HG03558 (cell line): ENCODE results near the gene PPP2R5C.
A peak's percentile ranks its signal among the peaks of the same experiment; 100 is the strongest.

Experiments used
- ATAC-seq: cut with Tn5 transposase; IDR thresholded peaks from one replicate; pipeline ENCODE4 v1.9.1; 2021; ENCODE audit warnings: moderate number of reproducible peaks; ENCODE audit not compliant: unreplicated experiment; ENCODE audit errors: extremely low read depth

PPP2R5C gene

DNA sequence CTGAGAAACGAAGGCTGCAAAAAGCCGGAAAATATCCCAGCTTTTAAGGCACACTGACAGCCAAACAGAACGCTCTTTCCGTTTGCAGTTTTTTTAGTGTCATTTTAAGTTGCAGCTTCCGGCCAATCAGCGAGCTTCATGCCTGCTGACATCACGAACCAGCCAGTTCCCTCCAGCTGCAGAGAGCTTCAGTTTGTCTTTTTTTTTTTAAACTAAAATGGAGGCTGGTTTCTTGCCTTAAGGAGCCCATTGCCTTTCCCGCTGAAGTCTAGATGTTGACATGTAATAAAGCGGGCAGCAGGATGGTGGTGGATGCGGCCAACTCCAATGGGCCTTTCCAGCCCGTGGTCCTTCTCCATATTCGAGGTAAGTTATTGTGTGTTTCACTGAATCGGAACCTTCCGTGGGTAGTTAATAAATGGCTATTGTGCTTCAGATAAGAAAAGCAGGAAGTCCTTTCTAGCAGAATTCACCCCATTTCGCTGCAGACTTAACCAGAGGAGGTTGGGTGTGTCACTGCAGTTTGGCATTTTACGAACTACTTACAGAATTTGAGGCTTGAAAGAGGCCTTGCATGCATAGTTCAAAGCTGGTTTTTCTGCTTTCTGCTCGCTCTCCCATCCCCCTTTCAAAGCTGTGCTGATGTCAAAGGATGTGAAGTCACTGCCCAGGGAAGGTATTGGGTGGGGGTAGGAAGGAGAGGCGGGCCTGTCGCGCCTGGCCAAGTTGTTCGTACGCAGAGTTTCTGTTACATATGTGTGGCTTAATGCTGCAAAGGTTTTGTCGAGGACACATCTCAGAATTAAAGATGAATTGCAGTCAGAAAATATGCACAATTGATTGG, 48.4 kb downstream of the PPP2R5C start:
- ATAC-seq = peak; percentile 61

DNA sequence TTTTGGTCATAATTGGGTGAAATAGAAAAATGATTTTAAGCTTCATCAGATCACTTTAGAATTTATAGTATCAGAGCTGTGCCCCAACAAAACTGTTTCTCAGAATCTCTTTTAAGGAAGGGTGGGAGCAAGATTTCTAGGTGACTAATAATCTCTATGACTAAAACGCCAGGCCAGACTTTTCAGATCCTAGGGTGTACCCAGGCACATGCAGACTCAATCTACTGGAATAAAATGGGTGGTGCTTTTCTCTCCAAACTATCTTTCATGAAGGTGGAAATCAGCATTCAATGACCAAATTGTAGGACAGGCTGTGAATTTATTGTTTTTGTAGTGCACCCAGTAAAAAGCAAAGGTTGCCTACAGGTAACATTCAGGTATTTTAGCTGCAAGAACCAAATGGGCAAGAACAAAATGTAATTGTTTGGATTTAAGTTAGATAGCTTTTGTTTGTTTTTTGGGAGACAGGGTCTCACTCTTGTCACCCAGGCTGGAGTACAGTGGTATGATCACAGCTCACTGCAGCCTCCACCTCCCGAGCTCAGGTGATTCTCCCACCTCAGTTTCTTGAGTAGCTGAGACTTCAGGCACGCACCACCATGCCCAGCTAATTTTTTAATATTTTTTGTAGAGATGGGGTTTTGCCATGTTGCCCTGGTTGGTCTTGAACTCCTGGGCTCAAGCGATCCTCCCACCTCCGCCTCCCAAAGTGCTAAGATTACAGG, 49.5 kb downstream of the PPP2R5C start:
- no peak for ATAC-seq

DNA sequence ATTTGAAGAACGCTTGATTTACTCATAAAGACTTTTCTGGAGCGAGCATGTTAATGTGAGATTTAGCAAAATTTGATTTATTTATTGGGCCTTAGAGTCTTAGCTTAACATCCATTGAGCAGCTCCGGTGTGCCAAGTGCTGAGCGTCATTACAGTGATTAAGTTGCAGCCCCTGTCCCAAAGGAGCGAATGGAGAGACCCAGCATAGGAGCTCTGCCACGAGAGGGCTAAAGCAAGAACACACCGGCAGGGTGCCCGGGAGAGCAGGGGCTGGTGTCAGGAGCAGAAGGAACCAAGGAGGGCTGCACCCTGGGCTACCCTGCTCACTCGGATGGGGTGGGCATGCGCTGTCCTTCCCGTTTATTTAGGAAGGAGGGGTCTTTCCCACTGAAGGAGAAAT, 50.6 kb downstream of the PPP2R5C start:
- ATAC-seq = no peak

DNA sequence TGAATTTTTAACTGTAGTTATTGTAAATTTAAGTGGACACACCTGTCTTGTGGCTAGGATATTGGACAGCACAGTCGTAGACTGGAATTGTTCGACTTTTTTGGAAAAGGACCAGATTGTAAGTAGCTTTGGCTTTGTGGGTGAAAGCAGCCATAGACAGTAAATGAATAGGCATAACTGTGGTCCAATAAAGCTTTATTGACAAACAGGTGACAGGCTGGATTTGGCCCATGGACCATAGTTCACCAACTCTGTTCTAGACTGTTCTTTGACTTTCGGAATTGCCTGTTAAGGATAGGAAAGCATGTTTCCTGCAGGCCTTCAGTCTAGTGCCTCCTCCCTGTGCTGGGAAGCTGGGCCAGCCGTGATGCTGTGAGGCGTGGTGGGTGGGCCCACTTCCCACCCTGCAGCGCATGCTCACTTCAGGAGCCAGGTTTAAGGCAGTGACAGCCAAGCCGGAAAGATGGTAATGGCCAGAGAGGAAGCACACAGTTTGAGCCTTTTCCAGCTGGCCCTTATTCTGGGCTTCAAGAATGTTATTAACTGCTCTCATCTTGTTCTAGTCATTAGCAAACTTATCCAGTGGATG, 51.8 kb downstream of the PPP2R5C start:
- ATAC-seq = no peak

DNA sequence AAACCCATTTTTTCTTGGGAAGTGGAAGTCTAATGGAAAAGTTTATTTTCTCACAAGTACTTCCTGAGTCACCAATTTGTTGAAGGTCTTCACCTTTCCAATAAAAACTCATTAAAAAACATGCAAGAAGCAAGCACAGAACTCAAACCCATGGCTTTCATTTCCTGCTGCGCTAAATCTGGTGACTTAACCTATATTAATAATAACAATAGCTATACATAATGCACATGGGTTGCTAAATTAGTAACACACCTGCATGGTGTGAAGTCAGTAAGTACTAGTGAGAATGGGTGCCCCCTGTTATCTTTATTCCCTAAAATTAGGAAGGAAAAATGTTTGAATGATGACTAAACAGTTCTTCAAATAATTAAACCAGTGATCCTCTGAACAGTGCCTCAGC, 52.3 kb downstream of the PPP2R5C start:
- ATAC-seq = no peak

DNA sequence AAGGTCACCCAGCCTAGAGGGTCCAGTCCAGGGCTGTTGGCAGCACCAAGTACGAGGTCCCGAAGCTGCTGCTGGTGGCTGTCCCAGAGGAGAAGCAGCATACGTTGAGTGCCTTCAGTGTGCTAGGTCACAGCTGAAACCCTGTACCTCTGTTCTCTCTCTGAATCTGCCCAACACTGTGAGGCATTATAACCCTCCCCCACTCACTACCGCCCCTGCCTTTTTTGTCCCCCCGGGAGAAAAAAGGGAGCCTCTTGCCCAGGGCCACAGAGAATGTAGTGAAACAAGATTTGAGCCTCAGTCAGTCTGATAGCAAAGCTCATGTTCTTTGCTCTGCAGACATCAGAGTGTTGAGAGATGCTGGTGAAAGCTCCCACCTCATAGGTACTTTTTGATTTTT, 53.4 kb downstream of the PPP2R5C start:
- ATAC-seq = no peak

DNA sequence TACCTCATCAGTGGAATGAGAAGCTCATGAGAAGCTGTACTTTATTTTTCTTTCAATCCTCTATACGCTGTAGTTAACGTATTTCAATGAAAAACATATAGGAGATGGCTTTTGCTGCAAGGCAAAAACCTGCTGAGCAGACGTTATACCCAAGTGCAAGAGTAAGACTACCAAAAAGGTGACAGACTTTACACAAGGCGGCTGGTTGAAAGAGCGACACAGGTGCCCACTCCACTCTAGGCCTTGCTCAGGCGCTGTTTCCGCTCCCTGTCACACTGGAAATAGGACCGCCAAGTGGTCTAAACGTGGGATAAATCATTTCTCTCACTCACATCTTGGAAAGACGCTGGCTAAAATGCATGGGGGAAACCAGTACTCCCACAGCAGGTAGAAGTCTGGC, 54.5 kb downstream of the PPP2R5C start:
- ATAC-seq = no peak

DNA sequence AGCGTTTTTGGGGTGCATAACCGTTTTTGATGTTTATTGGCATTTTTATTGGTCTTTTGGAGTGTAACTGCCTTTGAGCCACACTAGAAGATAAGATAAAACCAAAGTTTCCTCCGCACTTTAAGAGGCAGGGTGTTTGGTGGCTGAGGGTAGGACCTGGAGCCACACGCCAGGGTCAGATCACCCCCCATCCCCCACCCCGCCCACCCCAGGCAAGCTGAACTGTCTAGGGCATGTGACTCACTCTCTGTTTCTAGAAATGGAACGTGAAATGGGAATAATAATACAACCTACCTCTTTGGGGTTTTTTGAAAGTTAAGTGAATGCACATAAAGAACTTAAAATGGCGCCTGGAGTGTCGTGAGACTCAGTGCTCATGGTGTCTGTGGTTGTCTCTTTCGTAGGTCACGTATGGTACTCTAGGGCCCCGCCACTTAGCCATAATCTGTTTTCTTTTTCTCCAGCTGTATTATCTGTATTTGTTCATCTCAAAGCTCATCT, 56.0 kb downstream of the PPP2R5C start:
- ATAC-seq = no peak

DNA sequence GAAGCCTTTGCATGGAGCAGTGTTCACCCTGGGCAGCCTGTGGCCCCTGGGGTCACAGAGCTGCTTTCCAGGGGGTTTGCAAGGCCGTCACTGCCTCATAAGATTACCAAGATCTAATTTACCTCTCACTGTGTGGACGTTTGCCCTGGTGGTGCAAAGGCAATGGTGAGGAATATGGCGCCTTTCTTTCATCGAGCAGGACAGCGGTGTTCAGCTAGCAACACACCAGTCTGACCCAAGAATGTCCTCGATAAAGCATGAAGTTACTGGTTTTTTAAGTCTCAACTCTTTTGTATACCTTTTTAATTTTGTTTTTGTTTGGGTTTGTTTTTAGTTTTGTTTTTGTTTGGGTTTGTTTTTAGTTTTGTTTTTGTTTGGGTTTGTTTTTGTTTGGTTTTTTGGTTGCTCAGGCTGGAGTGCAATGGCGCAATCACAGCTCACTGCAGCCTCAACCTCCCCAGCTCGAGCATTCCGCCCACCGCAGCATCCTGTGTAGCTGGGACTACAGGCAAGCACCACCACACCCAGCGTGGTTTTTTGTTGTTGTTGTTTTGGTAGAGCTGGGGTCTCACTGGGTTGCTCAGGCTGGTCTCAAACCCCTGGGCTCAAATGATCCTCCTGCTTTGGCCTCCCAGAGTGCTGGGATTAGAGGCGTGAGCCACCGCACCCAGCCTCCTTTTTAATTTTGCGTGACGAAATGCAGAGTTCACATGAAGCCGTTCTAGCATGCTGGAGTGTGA, 57.9 kb downstream of the PPP2R5C start:
- ATAC-seq = no peak

DNA sequence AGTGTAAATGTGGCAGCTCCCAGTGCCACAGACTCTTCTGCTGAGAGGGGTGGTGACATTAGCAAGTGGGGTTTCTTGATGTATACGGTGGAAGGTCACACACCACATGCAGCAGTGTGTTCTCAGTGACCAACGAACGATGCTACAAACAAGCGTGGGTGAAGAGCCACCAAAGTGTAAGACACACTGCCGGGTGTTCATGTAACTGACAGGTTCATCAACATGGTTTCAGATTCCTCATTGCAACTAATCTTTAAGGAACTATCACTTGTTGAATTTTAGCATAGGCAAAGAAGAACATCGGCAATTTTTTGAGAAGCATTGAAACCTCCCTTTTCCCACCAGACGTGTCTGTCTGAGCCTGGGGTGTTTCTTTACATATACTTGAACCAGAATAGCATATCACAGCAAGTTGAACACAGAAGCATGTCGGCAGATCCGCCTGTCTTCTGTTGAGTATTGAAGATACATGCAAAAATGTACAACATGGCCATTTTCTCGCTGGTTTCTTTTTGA, 58.8 kb downstream of the PPP2R5C start:
- ATAC-seq = no peak

DNA sequence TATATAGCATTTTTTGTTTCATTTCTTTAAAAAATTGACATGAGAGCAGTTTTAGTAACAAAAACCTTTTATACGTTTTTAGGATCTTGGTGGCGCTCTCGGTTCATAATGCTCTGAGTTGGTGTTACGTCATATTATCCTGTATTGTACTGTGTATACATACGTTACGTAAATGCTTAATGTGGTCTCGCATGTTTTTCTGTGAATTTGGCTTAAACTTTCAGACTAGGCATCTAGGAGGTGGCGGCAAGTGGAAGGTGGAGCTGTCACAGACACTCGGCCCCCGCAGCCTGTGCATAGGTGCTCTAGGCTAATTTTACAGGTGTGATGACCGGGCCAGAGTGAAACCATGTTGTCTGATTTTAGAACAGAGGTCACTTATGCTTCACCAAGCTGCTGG, 60.0 kb downstream of the PPP2R5C start:
- ATAC-seq = no peak

DNA sequence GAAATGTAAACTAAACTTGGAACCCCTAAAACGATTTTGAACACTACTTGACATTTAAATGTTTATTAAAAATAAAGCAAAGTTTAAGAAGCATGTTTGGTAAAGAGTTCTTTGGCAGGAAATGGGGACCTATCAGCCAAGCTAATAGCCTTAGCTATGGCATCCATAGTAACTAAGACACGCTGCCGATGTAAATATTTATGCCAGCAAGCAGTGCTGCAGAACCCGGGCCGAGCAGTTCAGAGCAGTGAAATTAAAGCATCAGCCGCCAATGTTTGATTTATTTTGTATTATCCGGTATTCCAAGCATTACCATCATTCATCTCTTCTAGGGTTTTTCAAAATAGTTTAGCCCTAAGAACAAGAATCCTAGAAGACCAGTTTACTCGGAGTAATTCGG, 61.6 kb downstream of the PPP2R5C start:
- ATAC-seq = no peak

DNA sequence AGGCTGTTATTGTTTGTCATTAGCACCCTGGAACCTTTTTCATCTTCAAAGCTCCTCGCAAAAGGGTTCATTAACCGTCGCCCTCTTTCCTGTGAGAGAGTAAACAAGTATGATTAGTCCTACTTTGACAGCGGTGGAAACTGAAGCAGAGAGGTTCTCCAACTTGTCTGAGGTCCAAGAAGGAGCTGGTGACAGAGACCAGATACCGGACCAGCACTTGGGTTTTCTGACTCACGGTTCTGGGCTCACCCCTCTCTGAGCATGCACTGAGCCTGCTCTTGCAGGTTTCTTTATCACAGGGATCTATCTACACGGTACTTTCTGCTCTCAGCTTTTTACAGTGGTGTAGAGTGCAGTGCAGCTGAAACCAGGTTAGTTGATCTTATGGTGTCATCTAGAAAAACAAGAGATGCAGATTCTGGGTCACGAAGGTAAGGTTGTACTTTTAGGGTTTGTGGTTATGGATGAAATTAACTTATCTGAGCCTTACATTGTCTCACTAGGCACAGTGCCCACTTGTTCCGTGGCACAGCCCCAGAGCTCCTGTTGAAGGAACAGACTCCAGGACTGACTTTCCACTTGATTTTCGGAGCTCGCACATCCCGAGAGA, 62.1 kb downstream of the PPP2R5C start:
- peak; percentile 38 for ATAC-seq

DNA sequence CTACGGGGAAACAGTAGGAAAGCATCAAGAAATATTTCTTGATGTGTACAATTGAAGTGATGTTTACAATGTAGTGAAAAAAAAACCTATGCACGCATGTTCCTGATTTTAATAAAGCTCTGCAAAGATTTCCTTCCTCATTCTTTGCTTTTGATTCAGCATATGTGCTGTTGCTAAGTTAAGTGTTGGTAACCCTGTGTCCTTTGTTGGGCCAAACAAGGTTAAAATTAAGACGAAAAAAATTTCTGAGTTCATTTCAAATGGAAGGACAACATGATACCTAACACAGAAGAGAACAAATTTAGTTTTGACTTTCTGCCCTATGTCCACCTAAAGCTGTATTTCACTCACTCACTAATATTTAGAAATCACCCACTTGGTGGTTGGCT, 62.8 kb downstream of the PPP2R5C start:
- no peak for ATAC-seq

DNA sequence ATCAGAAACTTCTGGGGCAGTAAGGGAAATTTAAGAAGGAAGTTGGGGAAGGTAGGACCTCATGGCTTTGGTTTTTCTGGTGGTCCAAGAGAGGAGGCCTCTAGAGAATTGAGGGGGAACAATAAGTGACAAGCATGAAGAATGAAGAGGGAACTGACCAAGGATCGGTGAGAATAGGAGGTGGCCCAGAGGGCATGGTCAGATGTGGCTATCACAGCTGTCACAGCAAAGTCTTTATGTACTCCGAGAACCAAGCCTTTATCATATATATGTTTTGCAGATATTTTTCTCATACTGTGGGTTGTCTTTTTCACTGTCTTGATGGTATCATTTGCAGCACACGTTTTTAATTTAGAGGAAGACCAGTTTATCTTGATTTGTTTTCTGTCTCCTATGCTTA, 64.3 kb downstream of the PPP2R5C start:
- ATAC-seq = no peak

DNA sequence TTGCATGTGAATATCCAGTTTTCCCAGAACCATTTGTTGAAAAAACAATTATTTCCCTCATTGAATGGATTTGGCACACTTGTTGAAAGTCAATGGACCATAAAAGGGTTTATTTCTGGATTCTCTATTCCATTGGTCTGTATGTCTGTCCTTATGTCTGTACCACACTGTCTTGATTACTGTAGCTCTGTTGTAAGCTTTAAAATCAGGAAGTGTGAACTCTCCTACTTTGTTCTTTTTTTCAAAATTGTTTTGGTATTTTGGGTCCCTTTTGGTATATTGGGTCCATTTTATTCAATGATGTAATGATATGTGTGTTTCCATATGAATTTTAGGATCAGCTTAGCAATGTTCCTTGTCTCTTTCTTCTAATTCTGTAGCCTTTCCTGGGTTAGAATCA, 64.8 kb downstream of the PPP2R5C start:
- ATAC-seq = no peak

DNA sequence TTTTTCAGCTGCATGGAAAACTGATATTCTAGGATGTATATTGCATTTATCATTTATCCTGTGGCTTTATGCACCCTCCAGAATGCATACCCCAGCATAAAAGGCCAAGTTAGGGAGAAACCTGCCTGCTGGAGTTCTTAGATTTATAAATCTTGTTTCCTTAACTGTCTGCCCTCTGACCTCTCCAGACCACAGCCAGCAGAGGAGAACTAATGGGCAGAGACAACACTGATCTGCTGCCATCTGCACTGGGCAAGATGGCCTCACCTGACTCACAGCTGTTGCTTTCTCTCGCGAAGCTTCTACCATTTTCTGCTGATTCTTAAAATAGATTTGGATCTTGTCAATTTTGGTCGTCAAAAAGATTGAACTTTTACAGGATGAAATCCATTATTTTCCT, 65.8 kb downstream of the PPP2R5C start:
- no peak for ATAC-seq

DNA sequence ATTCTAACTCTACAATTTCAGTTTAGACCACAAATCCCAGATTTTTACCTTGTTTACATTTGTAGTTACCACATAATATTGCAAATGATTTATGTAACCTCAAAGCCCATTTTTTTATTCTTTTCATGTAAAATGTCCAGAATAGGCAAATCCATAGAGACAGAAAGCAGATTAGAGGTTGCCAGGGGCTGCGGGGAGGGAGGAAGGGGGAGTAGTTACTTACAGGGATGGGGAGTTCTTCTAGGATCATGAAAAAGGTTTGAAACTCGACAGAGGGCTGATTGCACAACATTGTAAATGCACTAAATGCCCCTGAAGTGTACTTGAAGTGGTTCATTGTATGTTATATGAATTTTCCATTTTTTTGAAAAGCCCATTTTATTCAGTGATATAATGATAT, 66.5 kb downstream of the PPP2R5C start:
- ATAC-seq = no peak

DNA sequence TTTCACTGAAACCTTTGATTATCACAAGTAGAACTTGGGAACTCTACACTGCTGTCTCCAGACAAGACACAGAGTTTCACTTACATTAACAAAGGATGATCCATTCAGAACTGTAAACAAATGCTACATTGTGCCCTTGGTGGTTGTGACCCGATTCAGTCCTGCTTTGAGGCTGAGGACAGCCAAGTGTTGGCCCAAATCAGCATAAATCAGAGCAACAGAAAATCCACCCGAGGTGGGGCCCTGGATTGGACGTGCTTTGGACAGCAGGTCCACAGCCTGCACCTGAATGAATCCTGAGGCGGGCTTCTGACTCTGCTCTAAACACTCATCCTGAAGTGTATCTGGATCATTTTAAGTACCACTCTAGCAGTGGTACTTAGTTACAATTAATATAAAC, 68.8 kb downstream of the PPP2R5C start:
- ATAC-seq = no peak

DNA sequence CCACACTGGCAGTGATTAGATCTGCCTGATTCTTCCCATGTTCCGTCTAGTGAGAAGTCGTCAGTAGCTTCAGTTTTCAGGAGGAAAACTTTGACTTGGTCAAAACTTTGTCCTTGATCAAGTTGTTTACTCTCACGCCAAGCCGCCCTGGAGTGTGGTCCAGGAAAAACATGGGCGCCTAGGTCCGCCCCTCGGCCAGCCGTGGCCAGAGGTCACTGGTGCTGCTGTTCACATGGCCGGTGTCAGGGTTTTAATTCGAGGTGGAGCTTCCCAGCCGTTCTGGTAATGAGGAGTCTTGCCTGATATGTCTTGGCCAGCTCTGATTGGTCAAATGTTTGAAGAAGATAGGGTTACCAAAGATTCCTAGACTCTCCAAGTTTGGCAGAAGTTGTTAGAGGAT, 71.5 kb downstream of the PPP2R5C start:
- ATAC-seq = no peak
